SK-N-SH treated with all-trans-retinoic acid at 6 μM for 48 hours (cell line): ENCODE results near the gene RTF2.

Experiments
- PPARA ChIP-seq: fragments of 250-450 bp; sonication (Bioruptor Pico); IDR thresholded peaks from 2 replicates; pipeline ENCODE4 v1.5.0; 2020; ENCODE audit warnings: mild to moderate bottlenecking, borderline replicate concordance
- RARB ChIP-seq: fragments of 250-450 bp; sonication (Bioruptor Pico); IDR thresholded peaks from 2 replicates; pipeline ENCODE4 v1.8.0; 2021; ENCODE audit warnings: mild to moderate bottlenecking, moderate library complexity
- SNAI2 ChIP-seq: fragments of 250-450 bp; sonication (Bioruptor Pico); IDR thresholded peaks from 2 replicates; pipeline ENCODE4 v1.5.0; 2020; ENCODE audit warnings: mild to moderate bottlenecking, moderate library complexity
- TCF4 ChIP-seq: fragments of 250-450 bp; sonication (Bioruptor Pico); IDR thresholded peaks from 2 replicates; pipeline ENCODE4 v1.8.0; 2021; ENCODE audit warnings: mild to moderate bottlenecking, moderate library complexity, borderline replicate concordance
- ZC3H10 ChIP-seq: fragments of 250-450 bp; sonication (Bioruptor Pico); IDR thresholded peaks from 2 replicates; pipeline ENCODE4 v1.5.1; 2021; ENCODE audit warnings: mild to moderate bottlenecking, moderate library complexity
- TF ChIP-seq, protein P1 (sequence below): fragments of 250-450 bp; sonication (Bioruptor Pico); IDR thresholded peaks from 2 replicates; pipeline ENCODE4 v1.8.0; 2020; ENCODE audit warnings: mild to moderate bottlenecking, moderate library complexity, borderline replicate concordance
- TF ChIP-seq, protein P2 (sequence below): fragments of 250-450 bp; sonication (Bioruptor Pico); IDR thresholded peaks from 2 replicates; pipeline ENCODE4 v1.8.0; 2021; ENCODE audit warnings: low read depth, mild to moderate bottlenecking, moderate library complexity, borderline replicate concordance

DNA sequence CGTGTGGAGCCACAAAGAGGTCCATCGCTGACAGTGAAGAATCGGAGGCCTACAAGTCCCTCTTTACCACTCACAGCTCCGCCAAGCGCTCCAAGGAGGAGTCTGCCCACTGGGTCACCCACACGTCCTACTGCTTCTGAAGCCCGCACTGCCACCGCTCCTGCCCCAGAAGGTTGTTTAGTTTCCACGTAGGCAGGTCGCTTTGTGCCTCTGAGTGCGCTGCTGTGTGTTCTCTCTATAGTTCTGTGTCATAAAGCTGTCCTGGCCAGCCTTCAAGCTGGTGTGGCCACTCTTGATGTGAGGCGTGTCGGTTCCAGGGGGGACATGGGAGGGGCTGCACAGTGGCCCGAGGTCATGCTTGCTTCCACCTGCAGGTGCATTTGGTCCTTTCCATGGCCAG is 49.7 kb downstream of the RTF2 start:
- TF ChIP-seq ZC3H10 (CRISPR knock-in tag) = no peak
- TF ChIP-seq, protein P1, sequence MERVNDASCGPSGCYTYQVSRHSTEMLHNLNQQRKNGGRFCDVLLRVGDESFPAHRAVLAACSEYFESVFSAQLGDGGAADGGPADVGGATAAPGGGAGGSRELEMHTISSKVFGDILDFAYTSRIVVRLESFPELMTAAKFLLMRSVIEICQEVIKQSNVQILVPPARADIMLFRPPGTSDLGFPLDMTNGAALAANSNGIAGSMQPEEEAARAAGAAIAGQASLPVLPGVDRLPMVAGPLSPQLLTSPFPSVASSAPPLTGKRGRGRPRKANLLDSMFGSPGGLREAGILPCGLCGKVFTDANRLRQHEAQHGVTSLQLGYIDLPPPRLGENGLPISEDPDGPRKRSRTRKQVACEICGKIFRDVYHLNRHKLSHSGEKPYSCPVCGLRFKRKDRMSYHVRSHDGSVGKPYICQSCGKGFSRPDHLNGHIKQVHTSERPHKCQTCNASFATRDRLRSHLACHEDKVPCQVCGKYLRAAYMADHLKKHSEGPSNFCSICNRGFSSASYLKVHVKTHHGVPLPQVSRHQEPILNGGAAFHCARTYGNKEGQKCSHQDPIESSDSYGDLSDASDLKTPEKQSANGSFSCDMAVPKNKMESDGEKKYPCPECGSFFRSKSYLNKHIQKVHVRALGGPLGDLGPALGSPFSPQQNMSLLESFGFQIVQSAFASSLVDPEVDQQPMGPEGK = no peak
- TF ChIP-seq TCF4 (CRISPR knock-in tag) = no peak
- no peak for TF ChIP-seq SNAI2 (CRISPR knock-in tag)
- no peak for TF ChIP-seq PPARA (CRISPR knock-in tag)
- TF ChIP-seq, protein P2, sequence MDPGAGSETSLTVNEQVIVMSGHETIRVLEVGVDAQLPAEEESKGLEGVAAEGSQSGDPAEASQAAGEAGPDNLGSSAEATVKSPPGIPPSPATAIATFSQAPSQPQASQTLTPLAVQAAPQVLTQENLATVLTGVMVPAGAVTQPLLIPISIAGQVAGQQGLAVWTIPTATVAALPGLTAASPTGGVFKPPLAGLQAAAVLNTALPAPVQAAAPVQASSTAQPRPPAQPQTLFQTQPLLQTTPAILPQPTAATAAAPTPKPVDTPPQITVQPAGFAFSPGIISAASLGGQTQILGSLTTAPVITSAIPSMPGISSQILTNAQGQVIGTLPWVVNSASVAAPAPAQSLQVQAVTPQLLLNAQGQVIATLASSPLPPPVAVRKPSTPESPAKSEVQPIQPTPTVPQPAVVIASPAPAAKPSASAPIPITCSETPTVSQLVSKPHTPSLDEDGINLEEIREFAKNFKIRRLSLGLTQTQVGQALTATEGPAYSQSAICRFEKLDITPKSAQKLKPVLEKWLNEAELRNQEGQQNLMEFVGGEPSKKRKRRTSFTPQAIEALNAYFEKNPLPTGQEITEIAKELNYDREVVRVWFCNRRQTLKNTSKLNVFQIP = no peak
- no peak for TF ChIP-seq RARB
